Skeletal muscle satellite cell (primary cell): ENCODE data around the gene TUBB2B.
"Not testable (repeated sequence)": the region's sequence is repeated elsewhere in the genome, so short reads cannot be mapped to it uniquely, and the experiment has no call there.

Source experiments
- H3K27me3 ChIP-seq: 2 replicates; pipeline ENCODE4 v1.7.0; 2013; ENCODE audit warnings: low read length; ENCODE audit not compliant: control insufficient read depth, insufficient read depth
- H3K36me3 ChIP-seq: 2 replicates; pipeline ENCODE4 v1.7.0; 2013; ENCODE audit warnings: mild to moderate bottlenecking, control low read depth, low read length; ENCODE audit not compliant: insufficient read depth
- H3K4me1 ChIP-seq: 2 replicates; pipeline ENCODE4 v1.7.0; 2013; ENCODE audit warnings: low read length; ENCODE audit not compliant: control insufficient read depth, insufficient read depth
- H3K4me2 ChIP-seq: 2 replicates; pipeline ENCODE4 v1.7.0; 2013; ENCODE audit warnings: mild to moderate bottlenecking, low read length
- H3K4me3 ChIP-seq: 2 replicates; pipeline ENCODE4 v1.7.0; 2013; ENCODE audit warnings: low read length
- H3K9ac ChIP-seq: 2 replicates; pipeline ENCODE4 v1.7.0; 2013; ENCODE audit warnings: mild to moderate bottlenecking, low read depth, low read length, moderate library complexity
- H3K9me3 ChIP-seq: replicated peaks from 2 replicates; pipeline ENCODE4 v1.7.0; 2013; ENCODE audit warnings: mild to moderate bottlenecking, control low read depth, low read length

The TUBB2B gene

DNA sequence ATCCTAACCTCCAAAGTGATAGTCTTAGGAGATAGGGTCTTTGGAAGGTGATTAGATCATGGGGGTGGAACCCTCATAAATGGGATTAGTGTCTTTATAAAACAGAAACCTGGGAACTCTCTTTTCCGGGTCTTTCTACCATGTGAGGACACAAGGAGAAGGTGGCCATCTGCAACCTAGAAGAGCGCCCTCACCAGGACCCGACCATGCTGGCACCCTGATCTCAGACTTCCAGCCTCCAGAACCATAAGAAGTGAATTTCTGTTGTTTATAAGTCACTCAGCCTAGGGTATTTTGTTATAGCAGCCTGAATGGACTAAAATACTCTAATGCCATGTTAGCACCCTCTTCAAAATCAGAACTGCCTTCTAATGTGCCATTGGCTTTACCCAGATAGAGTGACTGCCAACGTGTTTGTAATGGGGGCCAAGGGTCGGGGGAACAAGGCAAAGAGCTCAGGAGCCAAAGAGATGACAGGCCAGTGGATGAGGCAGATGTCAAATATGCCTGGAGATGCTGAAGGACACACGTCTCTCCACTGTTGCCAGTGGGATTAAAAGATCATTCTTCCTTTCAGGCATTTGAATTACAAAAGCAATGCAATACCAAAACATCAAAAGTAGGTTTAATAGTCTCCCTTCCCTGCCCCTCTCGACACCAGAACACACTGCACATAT, 21.0 kb downstream of the TUBB2B start:
- H3K27me3 ChIP-seq: peaks cover 11% of the 10 kb centered on the region
- no peaks in the 10 kb centered on the region for H3K9me3 ChIP-seq
- H3K36me3 ChIP-seq: no peaks in the 10 kb centered on the region
- no peak overlapping the region for H3K4me2 ChIP-seq
- no peak overlapping the region for H3K4me3 ChIP-seq
- peaks cover 41% of the 10 kb centered on the region for H3K4me1 ChIP-seq
- no peak overlapping the region for H3K9ac ChIP-seq

DNA sequence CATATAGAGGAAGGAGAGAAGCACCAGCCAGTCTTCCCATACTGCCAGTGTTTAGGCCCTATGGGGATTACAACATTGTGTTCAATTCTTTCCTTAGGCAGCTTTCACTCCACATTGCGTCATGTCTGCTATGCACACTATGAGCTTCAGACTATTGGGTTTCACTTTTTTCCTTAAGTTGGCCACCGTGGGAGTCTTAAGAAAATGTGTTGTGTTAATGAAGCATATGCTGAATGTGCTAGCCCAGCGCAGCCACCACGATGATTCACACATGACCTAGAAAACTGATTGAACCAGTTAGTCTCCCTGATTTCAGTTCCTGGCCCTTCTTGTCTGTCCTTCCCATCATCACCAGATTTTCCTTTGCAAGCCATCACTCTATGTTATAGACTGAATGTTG, 21.5 kb downstream of the TUBB2B start:
- Histone ChIP-seq H3K4me1 (peaks cover 35% of the 10 kb centered on the region), H3K36me3 (no peaks in the 10 kb centered on the region), H3K27me3 (peaks cover 11% of the 10 kb centered on the region), H3K9ac (no peak overlapping the region), H3K4me2 (no peak overlapping the region), H3K4me3 (no peak overlapping the region), H3K9me3 (no peaks in the 10 kb centered on the region)

DNA sequence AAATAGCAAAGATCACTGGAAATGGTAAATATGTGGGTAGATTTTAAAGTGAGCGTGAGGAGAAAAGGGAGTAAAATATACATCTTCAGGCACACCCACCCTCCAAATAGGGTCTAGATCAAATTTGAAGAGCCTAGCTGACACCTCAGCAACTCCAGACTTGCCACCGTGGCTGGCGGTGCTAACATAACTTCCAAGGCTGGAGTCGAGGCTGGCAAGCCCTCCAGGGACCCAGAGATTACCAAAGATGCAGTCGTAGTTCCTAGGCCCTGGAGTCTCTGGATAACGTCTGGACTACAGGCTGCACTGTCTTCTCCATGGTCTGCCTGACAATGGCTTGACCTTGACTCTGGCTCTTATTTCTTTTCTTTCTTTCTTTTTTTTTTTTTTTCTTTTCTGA, 22.5 kb downstream of the TUBB2B start:
- peaks cover 32% of the 10 kb centered on the region for H3K4me1 ChIP-seq
- H3K36me3 ChIP-seq: no peaks in the 10 kb centered on the region
- H3K4me3 ChIP-seq: no peak overlapping the region
- H3K9me3 ChIP-seq: no peaks in the 10 kb centered on the region
- H3K27me3 ChIP-seq: peaks cover 16% of the 10 kb centered on the region
- H3K9ac ChIP-seq: no peak overlapping the region
- H3K4me2 ChIP-seq: no peak overlapping the region

DNA sequence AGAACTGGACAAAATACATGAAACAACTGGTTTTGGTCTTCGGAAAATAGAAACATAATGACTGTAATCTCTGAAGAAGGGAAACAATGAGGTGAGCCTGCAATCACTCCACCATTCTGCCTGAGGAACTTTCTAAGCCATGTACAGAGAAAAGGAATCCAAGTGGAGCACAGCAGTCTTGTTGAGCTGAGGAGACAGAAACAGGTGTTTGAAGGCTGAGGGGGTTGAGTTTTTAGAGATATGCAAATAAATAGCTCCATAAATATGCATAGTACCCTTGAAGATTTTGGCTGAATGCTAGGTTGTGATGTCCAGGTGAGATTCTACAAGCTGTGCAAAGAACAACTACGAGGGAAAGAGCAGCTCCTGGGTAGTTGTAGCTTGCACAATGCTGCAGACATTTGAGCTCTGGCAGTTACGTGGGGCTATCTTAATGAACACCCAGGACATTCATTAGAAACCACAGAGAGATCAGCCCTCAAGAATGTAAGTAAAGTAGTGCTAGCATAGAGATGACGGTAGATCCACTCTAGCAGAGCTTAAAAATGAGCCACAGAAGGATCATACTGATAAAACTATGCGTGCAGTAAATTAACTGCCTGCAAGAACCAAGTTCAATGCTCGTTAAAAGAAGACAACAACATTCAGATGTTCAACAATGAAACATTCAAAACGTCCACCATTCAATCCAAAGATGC, 24.3 kb downstream of the TUBB2B start:
- H3K36me3 ChIP-seq: no peaks in the 10 kb centered on the region
- peaks cover 15% of the 10 kb centered on the region for H3K4me1 ChIP-seq
- peaks cover 16% of the 10 kb centered on the region for H3K27me3 ChIP-seq
- H3K4me3 ChIP-seq: no peak overlapping the region
- H3K9ac ChIP-seq: no peak overlapping the region
- no peak overlapping the region for H3K4me2 ChIP-seq
- H3K9me3 ChIP-seq: no peaks in the 10 kb centered on the region

DNA sequence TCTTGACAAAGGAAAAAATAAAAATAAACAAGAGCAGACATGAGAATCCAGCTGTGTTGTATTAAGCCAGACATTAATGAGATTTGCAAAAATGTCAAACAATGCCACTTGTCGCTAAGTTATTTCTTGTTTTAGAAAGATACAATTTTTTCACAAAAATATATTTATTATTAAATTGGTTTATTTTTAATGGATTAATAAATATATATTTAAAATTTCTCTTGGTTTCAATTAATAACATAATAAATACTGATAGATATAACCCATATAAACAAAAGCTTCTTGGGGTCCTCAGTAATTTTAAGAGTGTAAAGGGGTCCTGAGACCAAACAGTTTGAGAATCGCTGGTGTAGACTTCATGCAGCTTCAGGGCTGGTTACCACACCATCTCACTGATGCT, 26.1 kb downstream of the TUBB2B start:
- Histone ChIP-seq H3K4me3 (no peak overlapping the region), H3K27me3 (peaks cover 16% of the 10 kb centered on the region), H3K9me3 (no peaks in the 10 kb centered on the region), H3K4me1 (peaks cover 9% of the 10 kb centered on the region), H3K4me2 (no peak overlapping the region), H3K9ac (no peak overlapping the region), H3K36me3 (no peaks in the 10 kb centered on the region)

DNA sequence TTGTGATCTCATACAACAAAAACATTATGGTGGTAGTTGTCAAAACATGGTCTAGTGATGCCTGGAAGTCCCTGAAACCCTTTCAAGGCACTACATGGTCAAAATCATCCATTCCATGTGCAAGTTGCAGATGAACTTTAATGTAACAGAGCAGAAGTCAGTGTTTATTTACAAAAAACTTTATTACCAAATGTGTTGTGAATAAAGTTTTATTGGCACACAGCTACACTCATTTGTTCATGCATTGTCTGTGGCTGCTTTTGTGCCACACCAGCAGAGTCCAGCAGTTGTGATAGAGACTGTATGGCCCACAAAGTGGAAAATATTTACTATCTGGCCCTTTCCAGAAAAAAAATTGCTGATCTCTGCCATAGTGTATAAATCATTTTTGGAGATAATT, 26.8 kb downstream of the TUBB2B start:
- H3K36me3 ChIP-seq: no peaks in the 10 kb centered on the region
- H3K4me2 ChIP-seq: no peak overlapping the region
- H3K9ac ChIP-seq: no peak overlapping the region
- H3K4me1 ChIP-seq: peaks cover 2% of the 10 kb centered on the region
- H3K4me3 ChIP-seq: no peak overlapping the region
- peaks cover 20% of the 10 kb centered on the region for H3K27me3 ChIP-seq
- no peaks in the 10 kb centered on the region for H3K9me3 ChIP-seq

DNA sequence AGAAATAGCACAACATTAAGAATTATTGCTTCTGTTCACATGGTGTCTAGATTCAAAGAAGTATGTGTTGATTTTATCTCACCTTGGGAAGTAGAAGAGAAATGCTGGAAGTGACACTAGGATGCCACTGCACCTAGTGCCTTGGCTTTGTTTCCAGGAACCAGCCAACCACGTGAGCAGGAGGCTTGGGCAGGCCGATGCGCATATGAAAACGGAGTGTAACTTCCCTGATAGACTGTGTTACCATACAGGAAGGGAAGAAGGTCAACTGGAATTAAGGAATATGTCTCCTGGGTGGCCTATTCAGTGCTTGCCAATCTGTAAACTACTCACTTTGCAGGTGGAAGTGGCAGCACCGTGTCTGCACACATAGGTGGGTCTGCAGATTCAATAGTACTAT, 28.1 kb downstream of the TUBB2B start:
- no peaks in the 10 kb centered on the region for H3K4me1 ChIP-seq
- no peaks in the 10 kb centered on the region for H3K9me3 ChIP-seq
- H3K36me3 ChIP-seq: no peaks in the 10 kb centered on the region
- H3K4me2 ChIP-seq: no peak overlapping the region
- no peak overlapping the region for H3K4me3 ChIP-seq
- peaks cover 20% of the 10 kb centered on the region for H3K27me3 ChIP-seq
- H3K9ac ChIP-seq: no peak overlapping the region

DNA sequence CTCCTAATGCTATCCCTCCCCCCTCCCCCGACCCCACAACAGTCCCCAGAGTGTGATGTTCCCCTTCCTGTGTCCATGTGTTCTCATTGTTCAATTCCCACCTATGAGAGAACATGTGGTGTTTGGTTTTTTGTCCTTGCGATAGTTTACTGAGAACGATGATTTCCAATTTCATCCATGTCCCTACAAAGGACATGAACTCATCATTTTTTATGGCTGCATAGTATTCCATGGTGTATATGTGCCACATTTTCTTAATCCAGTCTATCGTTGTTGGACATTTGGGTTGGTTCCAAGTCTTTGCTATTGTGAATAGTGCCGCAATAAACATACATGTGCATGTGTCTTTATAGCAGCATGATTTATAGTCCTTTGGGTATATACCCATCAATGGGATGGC, 29.7 kb downstream of the TUBB2B start:
- H3K4me3 ChIP-seq, H3K36me3 ChIP-seq, H3K9ac ChIP-seq, H3K4me2 ChIP-seq, H3K9me3 ChIP-seq, H3K4me1 ChIP-seq: not testable (repeated sequence)
- peaks cover 12% of the 10 kb centered on the region for H3K27me3 ChIP-seq

DNA sequence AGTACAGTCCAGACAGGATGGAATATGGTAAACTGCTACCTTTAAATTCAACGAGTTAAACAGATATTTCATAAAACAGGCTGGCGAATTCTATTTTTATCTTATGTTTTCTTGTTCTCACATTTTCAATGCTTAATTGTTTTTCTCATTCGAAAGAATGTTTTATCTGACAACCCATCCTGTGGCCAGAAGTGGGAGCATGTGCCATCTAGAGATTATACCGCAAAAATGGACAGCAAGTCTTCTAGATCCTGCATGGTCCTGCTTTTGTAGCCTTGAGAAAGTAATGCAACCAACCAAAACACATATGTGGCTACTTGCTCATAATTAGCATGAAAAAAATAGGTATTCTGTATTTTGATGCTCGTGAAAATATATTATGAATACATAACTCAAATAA, 30.7 kb downstream of the TUBB2B start:
- H3K36me3 ChIP-seq: no peaks in the 10 kb centered on the region
- no peak overlapping the region for H3K4me3 ChIP-seq
- H3K9me3 ChIP-seq: no peaks in the 10 kb centered on the region
- no peaks in the 10 kb centered on the region for H3K4me1 ChIP-seq
- no peak overlapping the region for H3K4me2 ChIP-seq
- no peak overlapping the region for H3K9ac ChIP-seq
- H3K27me3 ChIP-seq: peaks cover 10% of the 10 kb centered on the region

DNA sequence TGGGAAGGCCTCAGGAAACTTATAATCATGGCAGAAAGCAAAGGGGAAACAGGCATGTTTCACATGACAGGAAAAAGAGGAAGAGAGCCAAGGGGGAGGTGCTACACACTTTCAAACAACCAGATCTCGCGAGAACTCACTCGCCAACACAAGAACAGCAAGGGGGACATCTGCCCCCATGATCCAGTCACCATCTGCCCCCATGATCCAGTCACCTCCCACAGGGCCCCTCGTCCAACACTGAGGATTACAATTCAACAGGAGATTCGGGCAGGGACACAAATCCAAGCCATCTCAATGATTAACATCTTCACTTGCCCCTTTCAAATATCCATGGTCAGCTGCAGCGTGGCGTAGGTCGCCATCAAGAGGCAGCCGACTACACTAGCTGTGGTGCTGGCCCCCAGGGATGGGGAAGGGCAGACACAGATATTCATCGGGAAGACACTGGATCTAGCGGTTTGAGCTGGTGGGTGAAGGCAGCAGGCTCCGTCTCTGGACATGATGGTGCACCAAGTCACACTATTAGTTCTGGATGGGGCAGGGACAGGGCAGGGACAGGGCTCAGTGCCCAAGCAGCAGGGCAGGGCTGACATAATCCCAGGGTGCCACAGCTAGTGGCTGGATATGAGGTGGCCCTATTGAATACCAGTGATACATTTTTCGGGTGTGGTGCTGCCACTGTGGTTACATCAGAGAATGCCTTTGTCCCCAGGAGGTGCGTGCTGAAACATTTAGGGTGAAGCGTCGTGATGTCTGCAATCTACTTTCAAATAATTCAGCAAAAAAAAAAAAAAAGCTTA, 31.6 kb downstream of the TUBB2B start:
- no peaks in the 10 kb centered on the region for H3K4me1 ChIP-seq
- H3K9me3 ChIP-seq: no peaks in the 10 kb centered on the region
- H3K9ac ChIP-seq: no peak overlapping the region
- H3K4me2 ChIP-seq: no peak overlapping the region
- H3K4me3 ChIP-seq: no peak overlapping the region
- peaks cover 10% of the 10 kb centered on the region for H3K27me3 ChIP-seq
- H3K36me3 ChIP-seq: no peaks in the 10 kb centered on the region

DNA sequence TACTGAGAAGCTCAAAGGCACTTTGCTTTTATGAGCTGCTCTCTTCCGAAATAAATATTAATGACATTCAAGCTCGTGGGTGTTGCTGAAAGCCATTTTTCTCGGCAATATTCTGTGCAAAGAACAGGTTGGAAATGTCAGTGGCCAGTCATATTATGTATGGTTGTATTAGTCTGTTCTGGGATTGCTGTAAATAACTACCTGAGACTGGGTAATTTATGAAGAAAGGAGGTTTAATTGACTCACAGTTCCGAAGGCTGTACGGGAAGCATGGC, 32.1 kb downstream of the TUBB2B start:
- H3K4me1 ChIP-seq: no peaks in the 10 kb centered on the region
- H3K4me2 ChIP-seq: no peak overlapping the region
- H3K27me3 ChIP-seq: peaks cover 9% of the 10 kb centered on the region
- H3K36me3 ChIP-seq: no peaks in the 10 kb centered on the region
- no peak overlapping the region for H3K4me3 ChIP-seq
- no peak overlapping the region for H3K9ac ChIP-seq
- no peaks in the 10 kb centered on the region for H3K9me3 ChIP-seq
